Astrocyte of the spinal cord (primary cell): ENCODE measurements around the gene HS2ST1.

Source experiments
- DNase-seq: peaks from one replicate; pipeline ENCODE4 v3.0.0; 2011; ENCODE audit warnings: low read depth, low spot score
- H3K4me3 ChIP-seq: 2 replicates; pipeline ENCODE4 v1.5.1; 2011; ENCODE audit warnings: low read depth, mild to moderate bottlenecking, low read length, moderate library complexity
- in situ Hi-C: cut with HindIII; loops from 2 replicates; pipeline ENCODE4 v1.10.0; 2017; ENCODE audit warnings: low sequenced_read_pairs
- TF ChIP-seq, protein P1 (sequence below): IDR thresholded peaks from 2 replicates; pipeline ENCODE4 v1.5.1; 2012; ENCODE audit warnings: low read depth, mild to moderate bottlenecking, low read length, inconsistent platforms

Gene HS2ST1

GRCh38 chr1:87123610-87124009, 209.2 kb downstream of the HS2ST1 start:
- no peak for DNase-seq
- no peak overlapping the region for H3K4me3 ChIP-seq
- TF ChIP-seq, protein P1, sequence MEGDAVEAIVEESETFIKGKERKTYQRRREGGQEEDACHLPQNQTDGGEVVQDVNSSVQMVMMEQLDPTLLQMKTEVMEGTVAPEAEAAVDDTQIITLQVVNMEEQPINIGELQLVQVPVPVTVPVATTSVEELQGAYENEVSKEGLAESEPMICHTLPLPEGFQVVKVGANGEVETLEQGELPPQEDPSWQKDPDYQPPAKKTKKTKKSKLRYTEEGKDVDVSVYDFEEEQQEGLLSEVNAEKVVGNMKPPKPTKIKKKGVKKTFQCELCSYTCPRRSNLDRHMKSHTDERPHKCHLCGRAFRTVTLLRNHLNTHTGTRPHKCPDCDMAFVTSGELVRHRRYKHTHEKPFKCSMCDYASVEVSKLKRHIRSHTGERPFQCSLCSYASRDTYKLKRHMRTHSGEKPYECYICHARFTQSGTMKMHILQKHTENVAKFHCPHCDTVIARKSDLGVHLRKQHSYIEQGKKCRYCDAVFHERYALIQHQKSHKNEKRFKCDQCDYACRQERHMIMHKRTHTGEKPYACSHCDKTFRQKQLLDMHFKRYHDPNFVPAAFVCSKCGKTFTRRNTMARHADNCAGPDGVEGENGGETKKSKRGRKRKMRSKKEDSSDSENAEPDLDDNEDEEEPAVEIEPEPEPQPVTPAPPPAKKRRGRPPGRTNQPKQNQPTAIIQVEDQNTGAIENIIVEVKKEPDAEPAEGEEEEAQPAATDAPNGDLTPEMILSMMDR = no peak
- in situ Hi-C loops = no loop called here

DNA sequence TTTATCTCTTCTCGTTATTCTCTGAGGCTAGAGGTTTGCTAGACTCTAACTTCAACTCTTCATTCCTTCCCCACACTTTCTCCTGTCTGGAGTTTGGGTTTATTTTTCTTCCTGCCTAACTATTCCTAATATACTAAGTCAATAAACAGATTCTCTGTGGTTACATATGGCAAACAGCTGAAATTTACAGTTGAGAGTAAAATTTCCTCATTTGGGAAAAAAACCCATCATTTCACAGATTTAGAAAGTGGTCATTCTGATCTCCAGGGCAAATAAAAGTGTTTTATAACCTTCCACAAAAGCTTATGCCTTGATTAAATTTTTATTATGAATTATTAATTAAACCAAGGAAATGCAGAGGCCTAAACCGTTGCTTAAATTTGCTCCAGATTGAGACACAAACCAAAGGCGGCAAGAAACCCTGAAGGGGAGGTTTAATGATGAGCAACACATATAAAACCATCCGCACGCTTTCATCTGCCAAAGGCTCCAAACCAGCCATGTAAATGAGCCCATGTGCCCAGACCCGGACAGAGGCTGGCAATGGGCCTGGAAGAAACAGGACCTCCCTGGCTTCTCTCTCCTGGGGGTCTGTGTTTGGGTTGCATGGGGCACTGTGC, 212.6 kb downstream of the HS2ST1 start:
- TF ChIP-seq, protein P1 = no peak
- no peak for DNase-seq
- in situ Hi-C loops = no loop called here
- no peak overlapping the region for H3K4me3 ChIP-seq

DNA sequence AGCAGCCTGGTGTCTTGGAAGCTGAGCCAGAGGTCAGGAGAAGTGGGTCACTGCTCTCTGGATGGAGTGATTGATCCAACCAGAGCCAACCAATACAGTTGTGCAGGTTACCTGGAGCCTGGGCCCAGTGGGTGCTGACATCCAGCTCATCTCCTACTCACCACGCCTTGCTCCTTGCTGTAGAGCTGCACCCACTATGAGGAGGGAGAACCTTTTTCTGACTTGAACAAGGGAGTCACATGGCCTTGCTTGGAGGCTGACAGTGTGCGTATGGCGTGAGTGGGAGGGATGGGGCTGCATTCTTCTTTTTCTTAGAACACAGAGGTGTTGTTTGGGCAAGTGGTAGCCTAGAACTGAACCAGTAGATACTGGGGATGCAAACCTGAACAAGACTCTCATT, 213.1 kb downstream of the HS2ST1 start:
- H3K4me3 ChIP-seq = no peak overlapping the region
- in situ Hi-C loops = no loop called here

DNA sequence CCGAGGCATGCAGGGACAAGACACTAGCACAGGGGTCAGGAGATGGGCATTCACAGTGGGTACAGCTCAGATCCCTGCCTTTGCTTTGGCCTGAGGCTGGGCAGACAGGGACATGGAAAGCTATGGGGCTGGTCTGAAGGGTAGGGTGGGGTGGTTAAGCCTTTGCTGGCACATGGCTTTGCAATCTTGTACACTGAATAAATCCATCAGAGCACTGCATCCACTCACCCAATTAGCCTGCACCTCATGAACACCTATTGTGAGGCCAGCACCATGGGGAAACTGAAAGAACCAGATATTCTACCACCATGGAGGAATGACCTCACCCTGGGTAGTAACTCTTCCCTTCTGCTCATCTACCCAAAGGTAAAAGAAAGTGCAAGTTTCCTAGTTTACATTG, 214.6 kb downstream of the HS2ST1 start:
- TF ChIP-seq, protein P1 = no peak
- H3K4me3 ChIP-seq = no peak overlapping the region
- no peak for DNase-seq
- in situ Hi-C loops = no loop called here

More for the DNA sequence above, 213.1 kb downstream of the HS2ST1 start:
- TF ChIP-seq, protein P1 = no peak
- no peak for DNase-seq

- no peak overlapping the region for H3K4me3 ChIP-seq
- TF ChIP-seq, protein P1 = no peak
- in situ Hi-C loops = no loop called here
- DNase-seq = no peak
Observed at GRCh38 chr1:87129606-87130005, 215.2 kb downstream of the HS2ST1 start.

GRCh38 chr1:87130438-87130837, 216.0 kb downstream of the HS2ST1 start:
- no peak for DNase-seq
- in situ Hi-C loops = no loop called here
- no peak overlapping the region for H3K4me3 ChIP-seq

More at GRCh38 chr1:87130438-87130837, 216.0 kb downstream of the HS2ST1 start:
- TF ChIP-seq, protein P1 = no peak
